Right lobe of liver (tissue), 4 donors: ENCODE data around the gene KHDRBS2.

Source experiments
- POLR2A ChIP-seq: fragments of 450-650 bp; IDR thresholded peaks from one replicate; pipeline ENCODE4 v1.6.1; 2017; ENCODE audit warnings: antibody characterized with exemption, mild to moderate bottlenecking
- TF ChIP-seq, protein P1 (sequence below), 4 donors: fragments of 200-600 bp in 3 of 4; fragments of 450-650 bp in 1 of 4; IDR thresholded peaks; one replicate each; pipeline versions ENCODE4 v1.5.1 to v1.8.0; 2016 to 2022; ENCODE audit warnings: antibody characterized with exemption in 4 of 4, mild to moderate bottlenecking in 2 of 4
- donor health status: DM: no; HTN: no; CAD: no.
- donor health status: DM: no; HTN: no; CAD: no.
- donor health status: DM: no; HTN: yes; CAD: no.

DNA sequence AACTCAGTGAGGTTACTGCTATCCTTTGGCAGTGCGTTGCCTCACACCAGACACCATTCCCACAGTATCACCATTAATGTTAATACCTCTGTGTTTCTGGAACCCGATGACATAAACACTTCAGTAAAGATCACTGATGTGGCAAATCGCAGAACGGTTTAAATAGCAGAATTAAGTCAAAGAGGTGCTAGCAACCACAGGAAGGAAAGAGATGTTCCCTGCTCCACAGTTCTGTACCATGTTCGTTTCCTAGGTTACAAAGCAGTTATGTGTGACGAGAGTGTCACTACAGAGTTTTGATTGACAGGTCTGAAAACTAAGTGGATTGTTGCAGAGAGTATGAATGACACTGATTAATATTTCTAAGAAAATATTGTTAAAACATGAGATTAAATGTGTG lies 272.3 kb downstream of the KHDRBS2 start:
- TF ChIP-seq, protein P1, sequence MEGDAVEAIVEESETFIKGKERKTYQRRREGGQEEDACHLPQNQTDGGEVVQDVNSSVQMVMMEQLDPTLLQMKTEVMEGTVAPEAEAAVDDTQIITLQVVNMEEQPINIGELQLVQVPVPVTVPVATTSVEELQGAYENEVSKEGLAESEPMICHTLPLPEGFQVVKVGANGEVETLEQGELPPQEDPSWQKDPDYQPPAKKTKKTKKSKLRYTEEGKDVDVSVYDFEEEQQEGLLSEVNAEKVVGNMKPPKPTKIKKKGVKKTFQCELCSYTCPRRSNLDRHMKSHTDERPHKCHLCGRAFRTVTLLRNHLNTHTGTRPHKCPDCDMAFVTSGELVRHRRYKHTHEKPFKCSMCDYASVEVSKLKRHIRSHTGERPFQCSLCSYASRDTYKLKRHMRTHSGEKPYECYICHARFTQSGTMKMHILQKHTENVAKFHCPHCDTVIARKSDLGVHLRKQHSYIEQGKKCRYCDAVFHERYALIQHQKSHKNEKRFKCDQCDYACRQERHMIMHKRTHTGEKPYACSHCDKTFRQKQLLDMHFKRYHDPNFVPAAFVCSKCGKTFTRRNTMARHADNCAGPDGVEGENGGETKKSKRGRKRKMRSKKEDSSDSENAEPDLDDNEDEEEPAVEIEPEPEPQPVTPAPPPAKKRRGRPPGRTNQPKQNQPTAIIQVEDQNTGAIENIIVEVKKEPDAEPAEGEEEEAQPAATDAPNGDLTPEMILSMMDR (IDR thresholded peaks at IDR 0.05) = no peak
- TF ChIP-seq POLR2A = no peak
